GM23248 (cell line): ENCODE results near the gene WDR27. TPM values are rescaled to one million over a fixed set of nuclear protein-coding genes. Genes with fewer than 3 reads are reported as not detected.

Experiments
- DNase-seq: peaks from one replicate; pipeline ENCODE4 v3.0.0-alpha.2; 2015
- H2AFZ ChIP-seq: fragments of 200-600 bp; sonication (generic); 2 replicates; pipeline ENCODE4 v1.6.1; 2016; ENCODE audit warnings: antibody characterized with exemption
- H3F3A ChIP-seq: fragments of 200-600 bp; sonication (generic); 2 replicates; pipeline ENCODE4 v1.6.1; 2016; ENCODE audit warnings: mild to moderate bottlenecking, antibody characterized with exemption, mixed run types; ENCODE audit not compliant: insufficient read depth
- H3K27ac ChIP-seq: fragments of 200-600 bp; sonication (generic); 2 replicates; pipeline ENCODE4 v1.5.1; 2016; ENCODE audit warnings: mild to moderate bottlenecking
- H3K27me3 ChIP-seq: fragments of 200-600 bp; sonication (generic); replicated peaks from 2 replicates; pipeline ENCODE4 v1.6.1; 2016; ENCODE audit warnings: mild to moderate bottlenecking; ENCODE audit not compliant: insufficient read depth
- H3K36me3 ChIP-seq: fragments of 200-600 bp; sonication (generic); 2 replicates; pipeline ENCODE4 v1.6.1; 2016; ENCODE audit warnings: low read depth, mild to moderate bottlenecking
- H3K4me1 ChIP-seq: fragments of 200-600 bp; sonication (generic); 2 replicates; pipeline ENCODE4 v1.6.1; 2016; ENCODE audit warnings: mild to moderate bottlenecking; ENCODE audit not compliant: insufficient read depth
- H3K4me2 ChIP-seq: fragments of 200-600 bp; sonication (generic); one replicate; pipeline ENCODE4 v1.6.1; 2016; ENCODE audit warnings: mild to moderate bottlenecking; ENCODE audit not compliant: unreplicated experiment
- H3K4me3 ChIP-seq: fragments of 200-600 bp; sonication (generic); 2 replicates; pipeline ENCODE4 v1.5.1; 2016; ENCODE audit warnings: mild to moderate bottlenecking
- H3K79me2 ChIP-seq: fragments of 200-600 bp; sonication (generic); 2 replicates; pipeline ENCODE4 v1.6.1; 2016; ENCODE audit warnings: mild to moderate bottlenecking; ENCODE audit not compliant: insufficient read depth
- H3K9ac ChIP-seq: fragments of 200-600 bp; sonication (generic); 2 replicates; pipeline ENCODE4 v1.6.1; 2016; ENCODE audit warnings: mild to moderate bottlenecking
- H3K9me2 ChIP-seq: fragments of 200-600 bp; sonication (generic); 2 replicates; pipeline ENCODE4 v1.6.1; 2016; ENCODE audit warnings: mixed run types, mild to moderate bottlenecking, moderate library complexity; ENCODE audit not compliant: insufficient read depth
- H3K9me3 ChIP-seq: fragments of 200-600 bp; sonication (generic); one replicate; pipeline ENCODE4 v1.6.1; 2017; ENCODE audit warnings: low read depth
- H4K20me1 ChIP-seq: fragments of 200-600 bp; sonication (generic); 2 replicates; pipeline ENCODE4 v1.6.0; 2016; ENCODE audit not compliant: insufficient read depth
- EZH2 ChIP-seq: fragments of 200-600 bp; sonication (generic); IDR thresholded peaks from 2 replicates; pipeline ENCODE4 v1.6.1; 2018; ENCODE audit warnings: antibody characterized with exemption, mild to moderate bottlenecking; ENCODE audit not compliant: insufficient read depth, poor library complexity, severe bottlenecking
- EZH2phosphoT487 ChIP-seq: fragments of 200-600 bp; sonication (generic); IDR thresholded peaks from 2 replicates; pipeline ENCODE4 v1.6.1; 2018; ENCODE audit warnings: antibody characterized with exemption, moderate library complexity, mild to moderate bottlenecking, low read depth; ENCODE audit not compliant: insufficient read depth
- WGBS, 2 experiments: methylation state at CpG; one replicate each; pipeline ENCODE4 v1.1.6; 2015 to 2017; ENCODE audit warnings: low lambda C conversion rate in 2 of 2, low coverage in 1 of 2; ENCODE audit errors: missing lambda C conversion rate in 2 of 2; 5-methylcytosine and 5-hydroxymethylcytosine counted together
- in situ Hi-C: fragments of 300-500 bp; cut with MboI; formaldehyde crosslinking; loops from 2 replicates; pipeline ENCODE4 v1.15.0; 2020
- polyA plus RNA-seq: library from polyadenylated mRNA; unstranded; fragments of >200 nt; fragmentation: Nextera tagmentation; extraction: Ambion mirVana; gene quantifications from 2 replicates; pipeline ENCODE4 v1.2.1, GENCODE V29; 2016
- total RNA-seq: library from RNA; depleted of rRNA; stranded (reverse); fragments of >200 nt; shearing (Covaris generic); gene quantifications from 2 replicates; pipeline ENCODE4 v1.2.3, GENCODE V29; 2014

The WDR27 gene
- total and polyA plus RNA-seq, 2 experiments from 2014 or later = 9.2 to 9.3 TPM

DNA sequence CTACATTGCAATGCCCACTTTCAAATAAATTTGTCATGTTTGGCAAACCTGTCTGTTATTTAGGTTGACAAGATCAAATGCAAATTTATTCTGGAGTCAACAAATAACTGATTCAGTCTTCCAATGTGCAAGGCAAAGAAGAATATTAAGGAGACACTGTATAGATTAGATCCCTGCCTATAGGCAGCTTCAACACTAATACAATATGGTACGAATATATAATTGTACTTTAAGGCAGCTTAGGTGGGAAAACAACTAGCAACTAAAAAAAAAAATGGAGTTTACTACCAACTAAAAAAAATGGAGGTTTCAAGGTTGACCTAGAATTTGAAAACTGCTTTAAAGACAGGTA, 24.2 kb upstream of the WDR27 start:
- Histone ChIP-seq H3K79me2 (peaks cover 14% of the 10 kb centered on the region), H3K4me2 (no peak overlapping the region), H3K4me3 (no peak overlapping the region), H3K9me3 (no peaks in the 10 kb centered on the region), H3F3A (peaks cover 34% of the 10 kb centered on the region), H2AFZ (no peak overlapping the region), H3K27me3 (no peaks in the 10 kb centered on the region), H3K9me2 (no peaks in the 10 kb centered on the region), H3K36me3 (no peaks in the 10 kb centered on the region), H3K27ac (no peak overlapping the region), H4K20me1 (no peaks in the 10 kb centered on the region), H3K4me1 (peaks cover 14% of the 10 kb centered on the region), H3K9ac (no peak overlapping the region)
- no peak for TF ChIP-seq EZH2
- TF ChIP-seq EZH2phosphoT487 = no peak
- DNase-seq = no peak
- 95 to 100% methylated on average over 1 of the region's 1 CpG for WGBS, 2 experiments
- in situ Hi-C loops = no loop called here

DNA sequence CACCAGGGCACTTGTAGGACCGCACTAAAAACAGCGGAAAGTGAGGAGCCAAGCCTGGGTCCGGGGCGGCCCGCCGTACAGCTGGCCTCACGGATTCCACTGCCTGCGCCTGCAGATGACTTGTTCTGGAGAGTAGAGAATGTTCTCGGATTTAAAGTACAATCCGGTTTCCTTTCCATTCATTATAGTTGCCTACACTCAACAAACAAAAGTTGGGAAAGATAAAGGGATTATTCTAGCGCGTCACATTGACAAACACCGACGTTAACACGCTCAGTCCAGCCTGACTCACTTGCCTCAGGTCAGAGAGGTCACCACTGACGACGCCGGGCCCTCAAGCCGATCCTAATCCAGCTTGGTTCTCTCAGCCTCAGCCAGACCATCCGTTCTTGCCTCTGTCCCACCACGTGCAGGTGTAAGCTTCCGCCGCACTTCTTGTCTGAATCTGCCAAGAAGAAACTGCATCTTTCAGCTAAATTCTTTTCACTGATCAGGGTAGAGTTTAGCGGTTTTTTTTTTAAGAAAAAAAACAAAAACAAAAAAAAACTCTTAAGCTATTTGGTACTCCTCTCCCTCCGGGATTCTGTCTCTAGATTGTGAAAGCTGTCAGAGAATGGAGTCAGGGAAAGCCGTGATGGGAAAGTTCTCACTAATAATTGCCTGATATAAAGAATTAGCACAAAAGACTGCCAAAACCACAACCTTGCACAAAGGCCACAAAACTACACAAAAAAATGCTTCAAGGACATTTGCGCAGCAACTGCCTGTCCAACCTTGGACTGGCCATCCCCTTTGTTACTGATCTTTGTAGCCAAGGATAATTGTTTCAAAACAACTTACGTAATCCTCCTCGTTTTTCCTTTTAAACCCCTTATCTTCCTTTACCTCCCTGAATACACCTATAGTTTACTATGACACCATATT, 23.6 kb upstream of the WDR27 start:
- Histone ChIP-seq H3K4me2 (peak overlapping the region; percentile 58), H3K4me1 (peaks cover 14% of the 10 kb centered on the region), H2AFZ (peak overlapping the region; percentile 74), H3K4me3 (peak overlapping the region; percentile 66), H3K36me3 (no peaks in the 10 kb centered on the region), H4K20me1 (no peaks in the 10 kb centered on the region), H3K9ac (peak overlapping the region; percentile 56), H3K27me3 (no peaks in the 10 kb centered on the region), H3F3A (peaks cover 34% of the 10 kb centered on the region), H3K9me2 (no peaks in the 10 kb centered on the region), H3K9me3 (no peaks in the 10 kb centered on the region), H3K79me2 (peaks cover 21% of the 10 kb centered on the region), H3K27ac (peak overlapping the region; percentile 1; the same call in 1 of the 2 replicates)
- WGBS, 2 experiments = 30 to 37% methylated on average over 29 of the region's 29 CpGs
- in situ Hi-C loops = no loop called here
- TF ChIP-seq EZH2phosphoT487 = no peak
- DNase-seq = peak; percentile 70

DNA sequence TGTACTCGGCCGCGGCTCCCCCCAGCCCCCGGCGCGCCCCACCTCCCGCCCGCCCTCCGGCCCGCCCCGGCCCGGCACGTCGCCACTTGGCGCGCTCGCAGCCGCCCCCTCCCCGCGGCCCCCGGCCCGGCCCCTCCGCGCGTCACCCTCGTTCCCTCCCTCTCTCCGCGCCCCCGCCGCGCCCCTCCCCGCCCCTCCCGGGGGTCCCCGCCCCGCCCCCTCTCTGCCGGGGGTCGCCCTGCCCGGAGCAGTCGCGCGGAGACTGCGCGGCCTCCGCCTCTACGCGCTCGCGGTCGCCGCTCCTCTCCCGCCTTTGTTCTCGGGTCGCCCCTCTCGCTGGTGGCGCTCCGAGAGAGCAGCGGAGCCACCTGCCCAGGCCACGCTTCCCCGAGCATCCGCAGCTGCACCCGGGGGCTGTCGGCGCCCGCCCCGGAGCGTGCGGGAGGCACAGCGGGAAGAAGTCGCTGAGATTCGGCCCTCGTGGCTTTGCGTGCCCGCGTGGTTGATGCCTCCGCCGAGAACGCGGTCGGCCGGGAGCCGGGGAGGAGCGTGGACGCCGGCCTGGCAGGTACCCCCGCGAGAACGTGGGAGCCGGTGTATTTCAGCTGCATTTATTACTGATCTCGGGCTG, 22.8 kb upstream of the WDR27 start, which contains the start of gene PHF10:
Gene PHF10 (minus strand): TSS at position 7 of the 631 bp plus-strand sequence. CDS start 569 bp downstream, outside the sequence.
- 2 to 3% methylated on average over 45 to 58 of the region's 89 CpGs for WGBS, 2 experiments
- peak within 1 kb of the TSS; percentile 70 for H3K27ac ChIP-seq
- peaks cover 14% of the 10 kb centered on the region for H3K4me1 ChIP-seq
- no peaks in the 10 kb centered on the region for H3K36me3 ChIP-seq
- peak within 1 kb of the TSS; percentile 95 for H2AFZ ChIP-seq
- peak within 1 kb of the TSS; percentile 96 for H3K4me3 ChIP-seq
- H3F3A ChIP-seq = peaks cover 34% of the 10 kb centered on the region
- peak within 1 kb of the TSS; percentile 89 for H3K4me2 ChIP-seq
- peak; percentile 58 for DNase-seq
- in situ Hi-C loops = no loop called here
- no peaks in the 10 kb centered on the region for H3K27me3 ChIP-seq
- H3K9ac ChIP-seq = peak within 1 kb of the TSS; percentile 78
- H3K79me2 ChIP-seq = peaks cover 28% of the 10 kb centered on the region
- H3K9me3 ChIP-seq = no peaks in the 10 kb centered on the region
- no peaks in the 10 kb centered on the region for H4K20me1 ChIP-seq
- TF ChIP-seq EZH2 = no peak
- no peak for TF ChIP-seq EZH2phosphoT487
- H3K9me2 ChIP-seq = no peaks in the 10 kb centered on the region

DNA sequence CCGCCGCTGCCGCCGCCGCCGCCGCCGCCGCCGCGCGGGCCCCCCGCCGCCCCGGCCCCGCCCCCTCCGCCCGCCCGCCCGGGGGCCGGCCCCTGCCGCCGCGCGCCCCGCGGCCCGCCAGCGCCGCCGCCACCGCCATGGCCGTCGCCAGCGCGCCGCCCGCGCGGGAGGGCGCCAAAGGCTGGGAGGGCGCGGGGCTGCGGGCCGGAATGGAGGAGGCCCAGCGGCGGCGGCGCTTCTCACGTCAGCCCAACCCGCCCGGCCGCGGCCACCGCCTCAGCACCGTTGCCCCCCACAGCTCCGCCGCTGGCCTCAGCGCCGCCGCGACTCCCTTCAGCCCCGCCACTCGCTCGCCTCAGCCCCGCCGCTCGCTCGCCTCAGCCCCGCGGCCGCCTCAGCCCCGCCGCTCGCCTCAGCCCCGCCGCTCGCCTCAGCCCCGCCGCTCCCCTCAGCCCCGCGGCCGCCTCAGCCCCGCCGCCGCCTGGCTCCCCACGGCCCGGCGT, 22.2 kb upstream of the WDR27 start:
- TF ChIP-seq EZH2 = no peak
- no peak for TF ChIP-seq EZH2phosphoT487
- in situ Hi-C loops = no loop called here
- Histone ChIP-seq H3K9ac (no peak overlapping the region), H3K36me3 (no peaks in the 10 kb centered on the region), H4K20me1 (no peaks in the 10 kb centered on the region), H3K27ac (no peak overlapping the region), H3F3A (peaks cover 34% of the 10 kb centered on the region), H3K9me2 (no peaks in the 10 kb centered on the region), H3K79me2 (peaks cover 34% of the 10 kb centered on the region), H3K4me2 (no peak overlapping the region), H3K9me3 (no peaks in the 10 kb centered on the region), H2AFZ (no peak overlapping the region), H3K4me3 (peak overlapping the region; percentile 46; the same call in 1 of the 2 replicates), H3K27me3 (no peaks in the 10 kb centered on the region), H3K4me1 (peaks cover 14% of the 10 kb centered on the region)
- DNase-seq = peak; percentile 62
- 0 to 2% methylated on average over 9 to 16 of the region's 89 CpGs for WGBS, 2 experiments
